Left ventricle myocardium inferior (tissue), 1 donor: ENCODE results near the gene CACNA1C. TPM values are rescaled to one million over a fixed set of nuclear protein-coding genes. Genes with fewer than 3 reads are reported as not detected.
A peak's percentile ranks its signal among the peaks of the same experiment; 100 is the strongest.
"Not testable (repeated sequence)": the region's sequence is repeated elsewhere in the genome, so short reads cannot be mapped to it uniquely, and the experiment has no call there.

Experiments used
- DNase-seq: peaks from one replicate; pipeline ENCODE4 v3.0.0-alpha.2; 2020
- H3K27ac ChIP-seq: fragments of 200-600 bp; replicated peaks from 2 replicates; pipeline ENCODE4 v1.8.0; 2021
- H3K27me3 ChIP-seq: fragments of 200-600 bp; 2 replicates; pipeline ENCODE4 v1.8.0; 2021; ENCODE audit warnings: low read depth
- H3K36me3 ChIP-seq: fragments of 200-600 bp; 2 replicates; pipeline ENCODE4 v1.8.0; 2021
- H3K4me1 ChIP-seq: fragments of 200-600 bp; 2 replicates; pipeline ENCODE4 v1.8.0; 2021
- H3K4me3 ChIP-seq: fragments of 200-600 bp; 2 replicates; pipeline ENCODE4 v1.8.0; 2021; ENCODE audit warnings: mild to moderate bottlenecking, moderate library complexity
- H3K9me3 ChIP-seq: fragments of 200-600 bp; replicated peaks from 2 replicates; pipeline ENCODE4 v1.8.0; 2021
- CTCF ChIP-seq: fragments of 200-600 bp; IDR thresholded peaks from 2 replicates; pipeline ENCODE4 v1.8.0; 2021; ENCODE audit warnings: antibody characterized with exemption, mild to moderate bottlenecking, borderline replicate concordance
- intact Hi-C: fragments of 100-400 bp; cut with micrococcal nuclease; formaldehyde crosslinking; loops from one replicate; pipeline ENCODE4 v1.11.0; 2022
- total RNA-seq: library from RNA; stranded (reverse); fragmentation: NEBNext Ultra II Directional; extraction: Animal tissue kit (Norgen Biotek cat#: 25700); gene quantifications from one replicate; pipeline ENCODE4 v1.2.1, GENCODE V29; 2021
- donor health status: DM: no; HTN: yes; CAD: no; lungs with severe emphysema.

CACNA1C gene
- total RNA-seq, 1 donor from 2014 or later = 137 TPM

GRCh38 chr12:2125651-2126522 is 73.1 kb downstream of the CACNA1C start:
- no peaks in the 10 kb centered on the region for H3K27me3 ChIP-seq
- H3K4me3 ChIP-seq = no peak overlapping the region
- peak overlapping the region; percentile 53 for H3K27ac ChIP-seq
- TF ChIP-seq CTCF = no peak
- intact Hi-C loops = no loop called here
- DNase-seq = no peak
- peaks cover 25% of the 10 kb centered on the region for H3K36me3 ChIP-seq
- peaks cover 57% of the 10 kb centered on the region for H3K4me1 ChIP-seq
- H3K9me3 ChIP-seq = no peaks in the 10 kb centered on the region

- H3K4me1 ChIP-seq = peaks cover 47% of the 10 kb centered on the region
- H3K4me3 ChIP-seq = no peak overlapping the region
- peaks cover 15% of the 10 kb centered on the region for H3K36me3 ChIP-seq
- no peak for DNase-seq
- H3K27ac ChIP-seq = peak overlapping the region; percentile 53
- intact Hi-C loops = no loop called here
- no peak for TF ChIP-seq CTCF
- H3K27me3 ChIP-seq = no peaks in the 10 kb centered on the region
- H3K9me3 ChIP-seq = no peaks in the 10 kb centered on the region
Measured at GRCh38 chr12:2126676-2127406, 74.1 kb downstream of the CACNA1C start.

GRCh38 chr12:2129076-2129475 is 76.3 kb downstream of the CACNA1C start:
- H3K27me3 ChIP-seq = no peaks in the 10 kb centered on the region
- peaks cover 7% of the 10 kb centered on the region for H3K36me3 ChIP-seq
- H3K4me3 ChIP-seq = no peak overlapping the region
- no peak for TF ChIP-seq CTCF
- intact Hi-C loops = no loop called here
- H3K4me1 ChIP-seq = peaks cover 41% of the 10 kb centered on the region
- no peaks in the 10 kb centered on the region for H3K9me3 ChIP-seq
- no peak for DNase-seq
- H3K27ac ChIP-seq = no peak overlapping the region

GRCh38 chr12:2135661-2136418 is 83.1 kb downstream of the CACNA1C start:
- Histone ChIP-seq H3K4me1 (peaks cover 49% of the 10 kb centered on the region), H3K27ac (peak overlapping the region; percentile 71)
- H3K9me3 ChIP-seq, H3K27me3 ChIP-seq, DNase-seq, H3K4me3 ChIP-seq, H3K36me3 ChIP-seq, intact Hi-C loops: not testable (repeated sequence)

GRCh38 chr12:2136901-2137300 is 84.1 kb downstream of the CACNA1C start:
- peak overlapping the region; percentile 71 for H3K27ac ChIP-seq
- peaks cover 60% of the 10 kb centered on the region for H3K4me1 ChIP-seq
- no peak for DNase-seq
- H3K4me3 ChIP-seq = no peak overlapping the region
- peaks cover 6% of the 10 kb centered on the region for H3K36me3 ChIP-seq
- intact Hi-C loops = no loop called here
- no peak for TF ChIP-seq CTCF
- H3K9me3 ChIP-seq = no peaks in the 10 kb centered on the region
- no peaks in the 10 kb centered on the region for H3K27me3 ChIP-seq
